Bone marrow (tissue), 2 donors: ENCODE measurements around the gene FAM162B.
"Not testable (repeated sequence)": the region's sequence is repeated elsewhere in the genome, so short reads cannot be mapped to it uniquely, and the experiment has no call there.

Experiments
- DNase-seq, 2 donors: peaks; one replicate each; lab custom pipeline; 2025; lab: John Stamatoyannopoulos, UW

FAM162B gene

GRCh38 chr6:116764961-116765841 lies at the start of gene FAM162B:
FAM162B (minus strand) TSS chr6:116765719; CDS start chr6:116765576, 143 bp downstream.
- no peak for DNase-seq

- no peak for DNase-seq
Measured at GRCh38 chr6:116812051-116812650, 46.6 kb upstream of the FAM162B start.

GRCh38 chr6:116801971-116802370 lies 36.5 kb upstream of the FAM162B start:
- no peak for DNase-seq

- no peak for DNase-seq
Measured at GRCh38 chr6:116799945-116800344, 34.4 kb upstream of the FAM162B start.

DNA sequence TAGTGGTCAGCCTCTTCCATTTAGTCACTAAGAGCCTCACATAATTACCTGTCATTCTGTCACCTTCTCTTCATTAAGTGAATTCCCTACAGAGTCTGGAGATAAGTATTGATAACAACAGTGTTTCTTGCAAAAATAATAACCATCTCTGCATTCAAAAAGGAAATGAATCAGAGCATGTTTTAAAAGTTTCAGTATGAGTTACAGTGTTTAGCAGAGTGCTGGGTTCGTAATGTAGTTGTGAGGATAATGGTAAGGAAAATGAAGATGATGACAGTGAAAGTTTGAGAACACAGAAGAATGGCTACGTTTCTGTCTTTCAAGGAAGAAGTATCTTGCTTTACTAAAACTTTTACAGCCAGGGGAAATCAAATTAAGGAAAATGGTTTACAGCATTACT lies 32.1 kb upstream of the FAM162B start:
- DNase-seq, result no peak

DNA sequence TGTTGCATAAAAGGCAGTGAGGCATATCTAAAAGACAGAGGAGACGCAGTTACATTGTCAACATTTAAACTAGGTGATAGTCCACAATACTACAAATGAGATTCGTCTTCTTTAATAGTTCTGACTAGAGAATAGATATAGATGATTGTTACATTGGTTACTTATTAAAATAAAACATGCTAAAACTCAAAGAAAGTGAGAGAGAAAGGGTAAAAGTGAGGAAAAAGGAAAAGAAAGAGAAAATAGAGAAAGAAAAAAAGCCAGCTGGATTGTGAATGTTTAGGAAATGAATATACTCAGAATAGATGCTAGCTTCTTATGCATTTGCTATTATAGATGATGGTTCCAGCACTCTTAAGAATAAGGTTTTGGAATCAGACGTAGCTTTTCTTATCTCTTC lies 27.7 kb upstream of the FAM162B start:
- no peak for DNase-seq

GRCh38 chr6:116783852-116784251 lies 18.3 kb upstream of the FAM162B start:
- no peak for DNase-seq

DNA sequence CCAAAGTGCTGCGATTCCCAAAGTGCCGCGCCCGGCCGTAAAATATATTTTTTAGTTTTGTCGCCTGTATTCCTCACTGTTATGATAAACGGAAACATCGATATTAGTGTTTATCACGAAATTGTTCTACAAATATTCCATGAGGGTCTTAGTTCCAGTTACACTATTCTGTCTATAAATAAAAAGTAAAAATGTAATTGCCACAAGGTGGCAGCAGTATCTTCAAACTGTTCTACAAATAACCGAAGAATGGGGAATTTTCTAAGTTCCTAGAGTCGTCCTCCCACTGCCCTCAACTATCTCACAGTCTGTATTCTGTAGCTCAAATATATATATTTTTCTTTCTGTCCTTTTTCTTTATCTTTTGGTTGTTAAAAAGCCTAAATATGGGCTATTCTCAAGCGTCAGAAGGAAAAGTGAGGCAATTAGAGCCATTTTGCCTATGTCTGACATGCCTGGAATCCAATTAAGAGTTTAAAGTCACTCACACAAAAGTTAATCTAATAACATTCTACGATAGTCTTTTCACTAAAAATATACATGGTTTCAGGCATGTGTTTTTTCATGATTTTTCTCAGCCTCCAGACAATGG lies 14.2 kb upstream of the FAM162B start:
- DNase-seq, result peak in 1 of 2 donors; percentile 28

DNA sequence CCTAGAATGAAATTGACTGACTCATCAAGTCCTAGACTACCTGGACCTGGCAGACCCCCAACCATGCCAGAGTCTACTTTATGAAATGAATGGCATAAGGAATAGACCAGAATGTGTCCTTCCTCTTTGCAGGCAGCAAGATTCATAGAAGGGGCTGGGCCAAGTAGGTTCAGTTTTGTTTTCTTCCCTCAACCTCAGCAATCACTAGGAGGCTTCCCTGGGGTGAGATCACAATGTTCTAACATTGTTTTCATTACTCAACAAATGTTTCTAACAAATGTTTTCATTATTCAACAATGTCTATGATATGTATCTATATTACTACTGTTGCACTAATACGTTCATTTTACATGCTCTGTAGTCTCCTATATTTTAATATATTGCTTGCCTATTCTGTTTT lies 8.4 kb upstream of the FAM162B start:
- DNase-seq, result no peak

DNA sequence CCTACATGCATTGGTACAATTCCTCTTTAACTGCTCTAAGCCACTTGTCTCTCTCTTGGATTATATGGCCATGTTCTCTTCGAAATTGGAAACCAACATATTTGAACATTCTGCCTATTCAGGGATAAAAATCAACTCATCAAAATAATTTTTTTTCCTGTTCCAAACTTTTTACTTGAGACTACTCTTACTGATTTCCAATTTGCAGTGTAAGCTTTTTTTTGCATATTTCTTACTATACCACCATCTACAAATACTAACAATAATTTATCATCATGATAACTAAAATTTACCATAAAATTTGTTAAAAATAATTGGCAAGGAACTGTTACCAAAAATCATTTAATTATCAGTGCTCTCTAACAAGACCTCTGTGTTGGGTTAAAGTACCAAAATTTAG lies 6.9 kb upstream of the FAM162B start:
- DNase-seq, result no peak

DNA sequence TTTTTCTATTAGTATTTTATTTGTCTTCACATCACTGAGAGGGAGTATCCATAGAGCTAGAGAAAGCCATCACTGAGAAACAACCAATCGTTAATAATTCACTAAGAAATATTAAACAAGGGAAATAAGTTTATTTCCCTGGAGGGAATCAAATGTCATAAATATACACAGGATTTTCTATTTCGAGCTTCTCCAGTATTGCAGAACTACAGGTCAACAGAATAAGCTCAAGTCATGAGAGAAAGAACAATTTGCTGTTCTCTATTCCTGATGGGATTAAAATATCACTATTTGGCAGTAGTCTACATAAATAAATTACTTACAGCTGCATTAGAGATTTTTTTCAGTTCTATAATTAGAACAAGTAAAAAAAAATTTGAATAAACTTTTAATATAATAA lies 2.2 kb upstream of the FAM162B start:
- DNase-seq, result no peak

DNA sequence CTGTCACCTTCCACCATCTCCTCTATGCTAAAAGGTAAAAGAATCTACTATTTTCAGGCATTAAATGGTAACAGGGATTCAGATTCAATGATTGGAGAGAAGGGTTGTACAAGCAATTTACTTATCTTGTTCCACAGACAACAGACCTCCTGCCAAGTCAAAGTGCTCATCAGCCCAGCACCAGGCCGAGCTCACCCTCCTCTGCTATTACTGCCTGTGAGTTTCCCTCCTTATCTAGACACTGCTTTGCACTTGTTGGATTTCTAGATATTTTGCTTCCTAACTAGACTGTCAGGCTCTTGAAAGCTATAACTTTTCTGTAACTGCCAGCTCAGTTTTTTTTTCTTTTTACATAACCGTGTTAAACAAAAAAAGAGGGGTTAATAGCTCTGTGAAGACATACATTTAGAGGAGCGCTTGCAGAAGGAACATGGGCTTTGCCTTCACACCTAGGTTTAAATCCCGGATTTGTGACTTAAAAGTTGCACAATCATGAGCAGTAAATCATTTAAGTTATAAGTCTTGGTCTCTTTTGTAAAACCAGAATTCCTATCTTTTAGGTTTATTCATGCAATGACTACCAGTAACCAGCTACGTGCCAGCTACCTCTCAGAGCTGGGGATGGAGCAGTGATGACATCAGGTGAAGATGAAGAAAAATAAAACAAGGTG lies 1.1 kb upstream of the FAM162B start:
- DNase-seq, result no peak

DNA sequence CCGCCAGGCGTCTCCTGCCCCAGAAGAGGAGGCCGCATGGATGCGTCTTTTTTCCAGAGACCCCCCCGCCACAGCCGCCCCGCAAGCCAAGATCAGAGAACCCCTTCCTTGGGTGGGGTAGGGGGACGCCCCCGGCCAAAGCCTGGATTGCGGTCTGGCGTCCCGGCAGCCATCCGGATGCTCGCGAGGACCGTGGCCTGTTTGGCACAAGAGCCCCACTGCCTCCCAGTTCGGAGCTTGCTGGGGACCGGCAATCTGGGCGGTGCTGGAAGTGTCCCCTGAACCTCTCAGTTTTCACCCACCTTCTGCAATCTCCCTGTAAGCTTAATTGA lies 924 bp downstream of the FAM162B start:
- DNase-seq, result no peak

- no peak for DNase-seq
Measured at GRCh38 chr6:116763906-116764628, 1.5 kb downstream of the FAM162B start.

GRCh38 chr6:116763048-116763447 lies 2.5 kb downstream of the FAM162B start:
- DNase-seq, result no peak

DNA sequence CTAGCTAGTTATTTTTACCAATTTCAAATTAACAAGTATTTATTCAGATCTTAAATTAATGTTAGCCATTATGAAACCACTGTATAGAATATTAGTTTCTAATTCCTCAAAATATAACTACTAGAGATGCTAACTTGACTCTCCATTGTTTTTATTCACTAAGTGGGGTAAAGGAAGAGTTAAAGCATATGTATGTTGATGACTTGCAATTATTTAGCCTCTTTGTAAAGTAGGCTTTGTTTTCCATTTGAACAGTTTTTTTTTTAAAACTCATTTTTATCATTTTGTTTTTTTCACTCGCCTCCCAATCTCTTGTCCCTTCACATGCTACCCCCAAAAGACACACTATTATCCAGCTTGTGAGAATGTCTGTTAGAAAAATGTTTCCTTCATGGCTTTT lies 3.3 kb downstream of the FAM162B start:
- no peak for DNase-seq

GRCh38 chr6:116761779-116762178 lies 3.7 kb downstream of the FAM162B start:
- DNase-seq, result no peak

- DNase-seq, result no peak
Measured at GRCh38 chr6:116745176-116745575, 20.3 kb downstream of the FAM162B start.

- DNase-seq, result no peak
Measured at GRCh38 chr6:116741571-116741970, 23.9 kb downstream of the FAM162B start.

- DNase-seq, result not testable (repeated sequence)
Measured at GRCh38 chr6:116740486-116740885, 25.0 kb downstream of the FAM162B start.

DNA sequence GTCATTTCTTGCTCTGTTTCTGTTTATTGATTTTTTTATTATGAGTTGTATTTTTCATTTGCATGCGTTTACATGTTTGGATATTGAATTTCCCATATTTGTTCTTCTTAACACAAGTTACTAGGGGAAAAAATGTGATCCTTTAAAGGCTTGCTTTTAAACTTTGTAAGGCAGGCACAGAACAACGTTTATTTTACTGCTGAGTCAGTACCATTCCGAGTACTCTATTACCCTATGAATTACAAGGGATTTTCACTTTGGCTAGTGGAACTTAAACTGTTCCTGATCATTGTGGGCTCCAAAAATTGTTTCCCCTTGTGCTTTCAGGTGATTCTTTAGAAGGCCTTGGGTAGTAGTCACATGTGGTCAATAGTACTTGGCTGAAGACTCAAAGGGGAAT lies 28.5 kb downstream of the FAM162B start:
- no peak for DNase-seq

- DNase-seq, result no peak
Measured at GRCh38 chr6:116730513-116730912, 35.0 kb downstream of the FAM162B start.
